ENCODE data around the gene TSPAN18. TPM values are rescaled to one million over a fixed set of nuclear protein-coding genes. Genes with fewer than 3 reads are reported as not detected.
A peak's percentile ranks its signal among the peaks of the same experiment; 100 is the strongest.

TSPAN18 gene
- total RNA-seq, 2 experiments from 2014 or later: 7.3 to 8.4 TPM

GRCh38 chr11:44892843-44893242 lies 166.1 kb downstream of the TSPAN18 start:
- Mint-ChIP-seq H3K4me3 (no peak overlapping the region), H3K36me3 (ENCODE audit: low read depth) (peaks cover 3% of the 10 kb centered on the region), H3K9me3 (peaks cover 2% of the 10 kb centered on the region), H3K27ac (no peak overlapping the region), H3K4me1 (ENCODE audit: low read depth) (no peaks in the 10 kb centered on the region), H3K27me3 (ENCODE audit: low read depth) (no peaks in the 10 kb centered on the region)
- CTCF ChIA-PET: interaction anchor here (1.2 to 1.4 kb wide), 4 partner anchors 118 to 336 kb away, joined by 3 to 8 read pairs (median 4); no protein-coding TSS in a partner anchor
- no peak for DNase-seq
- intact Hi-C loops (cut with micrococcal nuclease): loop anchor here (5.0 kb wide), 1 partner anchor 116 kb away; no protein-coding TSS in a partner anchor

- Mint-ChIP-seq H3K9me3 (peaks cover 2% of the 10 kb centered on the region), H3K4me1 (ENCODE audit: low read depth) (no peaks in the 10 kb centered on the region), H3K27ac (no peak overlapping the region), H3K27me3 (ENCODE audit: low read depth) (no peaks in the 10 kb centered on the region), H3K36me3 (ENCODE audit: low read depth) (peaks cover 6% of the 10 kb centered on the region), H3K4me3 (no peak overlapping the region)
- CTCF ChIA-PET: interaction anchor here (1.2 to 2.0 kb wide), 6 partner anchors 18 to 337 kb away, joined by 3 to 8 read pairs (median 4); no protein-coding TSS in a partner anchor
- intact Hi-C loops (cut with micrococcal nuclease): loop anchor here (5.0 kb wide), 1 partner anchor 116 kb away; no protein-coding TSS in a partner anchor
- no peak for DNase-seq
Observed at GRCh38 chr11:44893308-44893822, 166.6 kb downstream of the TSPAN18 start.

GRCh38 chr11:44893846-44894617 lies 167.3 kb downstream of the TSPAN18 start:
- no peak overlapping the region for H3K4me3 Mint-ChIP-seq
- no peaks in the 10 kb centered on the region for H3K27me3 Mint-ChIP-seq (ENCODE audit: low read depth)
- CTCF ChIA-PET: interaction anchor here (0.6 to 2.0 kb wide), 14 partner anchors 10 to 439 kb away, joined by 3 to 8 read pairs (median 3); no protein-coding TSS in a partner anchor
- DNase-seq: peak; percentile 73
- peaks cover 2% of the 10 kb centered on the region for H3K9me3 Mint-ChIP-seq
- H3K36me3 Mint-ChIP-seq (ENCODE audit: low read depth): peaks cover 8% of the 10 kb centered on the region
- intact Hi-C loops (cut with micrococcal nuclease): loop anchor here (1.0 to 5.0 kb wide), 5 partner anchors 117 to 337 kb away; no protein-coding TSS in a partner anchor
- no peak overlapping the region for H3K27ac Mint-ChIP-seq
- no peaks in the 10 kb centered on the region for H3K4me1 Mint-ChIP-seq (ENCODE audit: low read depth)

GRCh38 chr11:44899959-44900358 lies 173.2 kb downstream of the TSPAN18 start:
- H3K4me1 Mint-ChIP-seq (ENCODE audit: low read depth): no peaks in the 10 kb centered on the region
- H3K27me3 Mint-ChIP-seq (ENCODE audit: low read depth): no peaks in the 10 kb centered on the region
- no peak overlapping the region for H3K27ac Mint-ChIP-seq
- DNase-seq: peak; percentile 54
- intact Hi-C loops (cut with micrococcal nuclease): no loop called here
- H3K36me3 Mint-ChIP-seq (ENCODE audit: low read depth): peaks cover 8% of the 10 kb centered on the region
- CTCF ChIA-PET: interaction anchor here (0.9 kb wide), 2 partner anchors 11 to 278 kb away, joined by 3 to 4 read pairs; no protein-coding TSS in a partner anchor
- H3K9me3 Mint-ChIP-seq: peaks cover 2% of the 10 kb centered on the region
- H3K4me3 Mint-ChIP-seq: no peak overlapping the region

- peaks cover 2% of the 10 kb centered on the region for H3K9me3 Mint-ChIP-seq
- H3K36me3 Mint-ChIP-seq (ENCODE audit: low read depth): peaks cover 8% of the 10 kb centered on the region
- no peaks in the 10 kb centered on the region for H3K4me1 Mint-ChIP-seq (ENCODE audit: low read depth)
- intact Hi-C loops (cut with micrococcal nuclease): no loop called here
- CTCF ChIA-PET: interaction anchor here (1.4 kb wide), 1 partner anchor 26 kb away, joined by 4 read pairs; no protein-coding TSS in a partner anchor
- H3K4me3 Mint-ChIP-seq: no peak overlapping the region
- H3K27ac Mint-ChIP-seq: no peak overlapping the region
- no peak for DNase-seq
- H3K27me3 Mint-ChIP-seq (ENCODE audit: low read depth): no peaks in the 10 kb centered on the region
Observed at GRCh38 chr11:44901120-44901633, 174.4 kb downstream of the TSPAN18 start.

- Mint-ChIP-seq H3K27me3 (ENCODE audit: low read depth) (no peaks in the 10 kb centered on the region), H3K4me1 (ENCODE audit: low read depth) (no peaks in the 10 kb centered on the region), H3K36me3 (ENCODE audit: low read depth) (peaks cover 8% of the 10 kb centered on the region), H3K4me3 (no peak overlapping the region), H3K9me3 (peaks cover 2% of the 10 kb centered on the region), H3K27ac (no peak overlapping the region)
- intact Hi-C loops (cut with micrococcal nuclease): no loop called here
- CTCF ChIA-PET: interaction anchor here (1.4 to 1.5 kb wide), 2 partner anchors 9 to 25 kb away, joined by 4 read pairs; no protein-coding TSS in a partner anchor
- DNase-seq: no peak
Observed at GRCh38 chr11:44901786-44902185, 175.0 kb downstream of the TSPAN18 start.

- DNase-seq: no peak
- H3K4me1 Mint-ChIP-seq (ENCODE audit: low read depth): no peaks in the 10 kb centered on the region
- CTCF ChIA-PET: interaction anchor here (1.5 kb wide), 1 partner anchor 8 kb away, joined by 4 read pairs; no protein-coding TSS in a partner anchor
- intact Hi-C loops (cut with micrococcal nuclease): no loop called here
- H3K4me3 Mint-ChIP-seq: no peak overlapping the region
- no peak overlapping the region for H3K27ac Mint-ChIP-seq
- H3K9me3 Mint-ChIP-seq: no peaks in the 10 kb centered on the region
- H3K36me3 Mint-ChIP-seq (ENCODE audit: low read depth): peaks cover 4% of the 10 kb centered on the region
- no peaks in the 10 kb centered on the region for H3K27me3 Mint-ChIP-seq (ENCODE audit: low read depth)
Observed at GRCh38 chr11:44903035-44903434, 176.3 kb downstream of the TSPAN18 start.

- H3K27ac Mint-ChIP-seq: no peak overlapping the region
- H3K27me3 Mint-ChIP-seq (ENCODE audit: low read depth): no peaks in the 10 kb centered on the region
- H3K9me3 Mint-ChIP-seq: no peaks in the 10 kb centered on the region
- H3K4me1 Mint-ChIP-seq (ENCODE audit: low read depth): no peaks in the 10 kb centered on the region
- peaks cover under 1% of the 10 kb centered on the region for H3K36me3 Mint-ChIP-seq (ENCODE audit: low read depth)
- intact Hi-C loops (cut with micrococcal nuclease): no loop called here
- H3K4me3 Mint-ChIP-seq: no peak overlapping the region
- no peak for DNase-seq
- CTCF ChIA-PET: interaction anchor here (1.4 kb wide), 1 partner anchor 24 kb away, joined by 3 read pairs; no protein-coding TSS in a partner anchor
Observed at GRCh38 chr11:44903518-44903917, 176.8 kb downstream of the TSPAN18 start.

GRCh38 chr11:44904261-44905020 lies 177.7 kb downstream of the TSPAN18 start:
- no peaks in the 10 kb centered on the region for H3K9me3 Mint-ChIP-seq
- no peak for DNase-seq
- no peak overlapping the region for H3K27ac Mint-ChIP-seq
- H3K4me1 Mint-ChIP-seq (ENCODE audit: low read depth): no peaks in the 10 kb centered on the region
- no peak overlapping the region for H3K4me3 Mint-ChIP-seq
- H3K27me3 Mint-ChIP-seq (ENCODE audit: low read depth): no peaks in the 10 kb centered on the region
- H3K36me3 Mint-ChIP-seq (ENCODE audit: low read depth): no peaks in the 10 kb centered on the region
- CTCF ChIA-PET: interaction anchor here (1.4 kb wide), 1 partner anchor 23 kb away, joined by 3 read pairs; no protein-coding TSS in a partner anchor
- intact Hi-C loops (cut with micrococcal nuclease): no loop called here

- no peak overlapping the region for H3K4me3 Mint-ChIP-seq
- CTCF ChIA-PET: interaction anchor here (1.4 kb wide), 1 partner anchor 22 kb away, joined by 3 read pairs; no protein-coding TSS in a partner anchor
Observed at GRCh38 chr11:44905131-44905866, 178.5 kb downstream of the TSPAN18 start.

GRCh38 chr11:44906649-44907048 lies 179.9 kb downstream of the TSPAN18 start:
- no peak overlapping the region for H3K27ac Mint-ChIP-seq
- peaks cover 3% of the 10 kb centered on the region for H3K4me1 Mint-ChIP-seq (ENCODE audit: low read depth)
- intact Hi-C loops (cut with micrococcal nuclease): no loop called here
- no peaks in the 10 kb centered on the region for H3K27me3 Mint-ChIP-seq (ENCODE audit: low read depth)
- H3K4me3 Mint-ChIP-seq: no peak overlapping the region
- CTCF ChIA-PET: interaction anchor here (2.0 kb wide), 1 partner anchor 21 kb away, joined by 7 read pairs; no protein-coding TSS in a partner anchor
- DNase-seq: no peak
- H3K9me3 Mint-ChIP-seq: no peaks in the 10 kb centered on the region
- H3K36me3 Mint-ChIP-seq (ENCODE audit: low read depth): no peaks in the 10 kb centered on the region

More at GRCh38 chr11:44905131-44905866, 178.5 kb downstream of the TSPAN18 start:
- Mint-ChIP-seq H3K27ac (no peak overlapping the region), H3K4me1 (ENCODE audit: low read depth) (no peaks in the 10 kb centered on the region), H3K9me3 (no peaks in the 10 kb centered on the region), H3K27me3 (ENCODE audit: low read depth) (no peaks in the 10 kb centered on the region), H3K36me3 (ENCODE audit: low read depth) (no peaks in the 10 kb centered on the region)
- intact Hi-C loops (cut with micrococcal nuclease): no loop called here
- no peak for DNase-seq

Data from activated naive CD4-positive, alpha-beta T cell treated with anti-CD3 and anti-CD28 coated beads for 36 hours (primary cell).